GM12878 (cell line): ENCODE data around the gene PDZD7.

Source experiments
- CREM ChIP-seq: IDR thresholded peaks from 2 replicates; pipeline ENCODE4 v1.6.1; 2014; ENCODE audit warnings: antibody characterized with exemption, low read depth
- CTCF ChIP-seq, 3 experiments: IDR thresholded peaks in 2 of 3; conservative IDR thresholded peaks in 1 of 3; 2 replicates each; pipeline ENCODE4 v1.5.1; 2011; ENCODE audit warnings: low read depth in 3 of 3, low read length in 3 of 3, mild to moderate bottlenecking in 3 of 3, control low read depth in 2 of 3, moderate library complexity in 2 of 3, inconsistent platforms in 1 of 3, mixed read lengths in 1 of 3; ENCODE audit not compliant: control insufficient read depth in 2 of 3, insufficient read depth in 1 of 3; ENCODE audit errors: extremely low read depth in 1 of 3
- EZH2 ChIP-seq: IDR thresholded peaks from 2 replicates; pipeline ENCODE4 v1.6.1; 2012; ENCODE audit warnings: low read depth, mild to moderate bottlenecking, control low read depth, inconsistent platforms, low read length, borderline replicate concordance; ENCODE audit not compliant: control insufficient read depth
- NKRF ChIP-seq: fragments of 450-650 bp; conservative IDR thresholded peaks from 2 replicates; pipeline ENCODE4 v1.6.1; 2017; ENCODE audit warnings: mild to moderate bottlenecking, moderate library complexity
- POLR2A ChIP-seq: IDR thresholded peaks from 2 replicates; pipeline ENCODE4 v1.6.1; 2011; ENCODE audit warnings: low read depth, mild to moderate bottlenecking, low read length
- RBBP5 ChIP-seq: fragments of 200-600 bp; sonication (generic); conservative IDR thresholded peaks from 2 replicates; pipeline ENCODE4 v1.6.1; 2016
- SUPT20H ChIP-seq: IDR thresholded peaks from 2 replicates; pipeline ENCODE4 v1.6.1; 2011; ENCODE audit warnings: low read depth, mild to moderate bottlenecking, low read length, moderate library complexity, borderline replicate concordance; ENCODE audit not compliant: control insufficient read depth
- TCF12 ChIP-seq: IDR thresholded peaks from 2 replicates; pipeline ENCODE4 v1.6.1; 2011; ENCODE audit warnings: low read depth, mild to moderate bottlenecking, low read length
- ZBTB4 ChIP-seq: fragments of 450-650 bp; formaldehyde crosslinking; IDR thresholded peaks from 2 replicates; pipeline ENCODE4 v1.4.0; 2022; ENCODE audit warnings: mild to moderate bottlenecking, moderate library complexity
- ZSCAN29 ChIP-seq: fragments of 450-650 bp; IDR thresholded peaks from 2 replicates; pipeline ENCODE4 v1.6.1; 2017; ENCODE audit warnings: mild to moderate bottlenecking, moderate library complexity
- TF ChIP-seq, protein P1 (sequence below): IDR thresholded peaks from 2 replicates; pipeline ENCODE4 v1.6.1; 2012; ENCODE audit warnings: mild to moderate bottlenecking, low read depth, low read length

DNA sequence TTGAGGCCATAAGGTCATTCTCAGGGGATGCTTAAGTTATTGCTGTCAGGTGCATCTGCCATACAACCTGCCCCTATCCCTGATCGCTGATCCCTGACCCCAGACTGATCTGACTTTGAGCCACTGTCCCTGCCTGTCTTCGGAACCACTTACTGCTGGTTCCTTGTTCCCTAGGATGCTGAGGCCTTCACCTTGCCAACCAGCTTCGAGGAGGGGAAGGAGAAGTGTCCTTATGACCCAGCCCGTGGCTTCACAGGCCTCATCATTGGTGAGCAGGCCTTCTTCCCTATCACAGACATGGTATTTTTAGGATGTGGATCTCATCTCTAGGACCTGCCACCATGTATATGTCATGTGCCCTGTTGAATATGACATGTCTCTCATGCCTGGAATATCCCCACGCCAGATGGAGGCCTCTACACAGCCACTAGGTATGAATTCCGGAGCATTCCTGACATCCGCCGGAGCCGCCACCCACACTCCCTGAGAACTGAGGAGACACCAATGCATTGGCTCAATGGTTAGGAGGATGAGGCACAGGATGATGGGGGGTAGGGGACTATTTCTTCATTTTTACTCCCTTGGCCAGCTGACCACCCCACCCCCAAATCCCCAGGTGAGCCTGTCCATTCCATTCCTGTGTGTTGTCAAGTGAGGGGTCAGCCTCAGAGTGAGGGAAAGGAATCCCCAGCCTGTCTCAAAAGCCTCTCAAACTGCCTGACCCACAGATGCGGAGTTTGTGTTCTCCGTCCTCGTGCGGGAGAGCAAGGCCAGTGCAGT, 52.6 kb downstream of the PDZD7 start:
- TF ChIP-seq ZSCAN29 (no peak), CTCF (IDR thresholded peaks at IDR 0.05 in 2 of 3, conservative IDR thresholded peaks at IDR 0.05 in 1 of 3; ENCODE audit: control insufficient read depth in 2 of 3, extremely low read depth in 1 of 3, insufficient read depth in 1 of 3, low read depth in 3 of 3, low read length in 3 of 3) (no peak), RBBP5 (no peak), NKRF (no peak), SUPT20H (no peak), TCF12 (no peak), EZH2 (no peak), POLR2A (no peak), CREM (no peak), ZBTB4 (CRISPR knock-in tag) (no peak)
- TF ChIP-seq, protein P1, sequence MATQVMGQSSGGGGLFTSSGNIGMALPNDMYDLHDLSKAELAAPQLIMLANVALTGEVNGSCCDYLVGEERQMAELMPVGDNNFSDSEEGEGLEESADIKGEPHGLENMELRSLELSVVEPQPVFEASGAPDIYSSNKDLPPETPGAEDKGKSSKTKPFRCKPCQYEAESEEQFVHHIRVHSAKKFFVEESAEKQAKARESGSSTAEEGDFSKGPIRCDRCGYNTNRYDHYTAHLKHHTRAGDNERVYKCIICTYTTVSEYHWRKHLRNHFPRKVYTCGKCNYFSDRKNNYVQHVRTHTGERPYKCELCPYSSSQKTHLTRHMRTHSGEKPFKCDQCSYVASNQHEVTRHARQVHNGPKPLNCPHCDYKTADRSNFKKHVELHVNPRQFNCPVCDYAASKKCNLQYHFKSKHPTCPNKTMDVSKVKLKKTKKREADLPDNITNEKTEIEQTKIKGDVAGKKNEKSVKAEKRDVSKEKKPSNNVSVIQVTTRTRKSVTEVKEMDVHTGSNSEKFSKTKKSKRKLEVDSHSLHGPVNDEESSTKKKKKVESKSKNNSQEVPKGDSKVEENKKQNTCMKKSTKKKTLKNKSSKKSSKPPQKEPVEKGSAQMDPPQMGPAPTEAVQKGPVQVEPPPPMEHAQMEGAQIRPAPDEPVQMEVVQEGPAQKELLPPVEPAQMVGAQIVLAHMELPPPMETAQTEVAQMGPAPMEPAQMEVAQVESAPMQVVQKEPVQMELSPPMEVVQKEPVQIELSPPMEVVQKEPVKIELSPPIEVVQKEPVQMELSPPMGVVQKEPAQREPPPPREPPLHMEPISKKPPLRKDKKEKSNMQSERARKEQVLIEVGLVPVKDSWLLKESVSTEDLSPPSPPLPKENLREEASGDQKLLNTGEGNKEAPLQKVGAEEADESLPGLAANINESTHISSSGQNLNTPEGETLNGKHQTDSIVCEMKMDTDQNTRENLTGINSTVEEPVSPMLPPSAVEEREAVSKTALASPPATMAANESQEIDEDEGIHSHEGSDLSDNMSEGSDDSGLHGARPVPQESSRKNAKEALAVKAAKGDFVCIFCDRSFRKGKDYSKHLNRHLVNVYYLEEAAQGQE, result no peak
